GM12878 (cell line): ENCODE results near the gene TEX28. TPM values are rescaled to one million over a fixed set of nuclear protein-coding genes. Genes with fewer than 3 reads are reported as not detected.
"Not testable (repeated sequence)": the region's sequence is repeated elsewhere in the genome, so short reads cannot be mapped to it uniquely, and the experiment has no call there.

Source experiments
- ATAC-seq: fragments of 200-7000 bp; cut with Tn5 transposase; 3 replicates; pipeline ENCODE4 v1.9.1; 2020; ENCODE audit warnings: mild to moderate bottlenecking, moderate library complexity
- Bru-seq: library from RNA; stranded (reverse); fragments of 400-500 nt; gene quantifications from one replicate; lab custom pipeline; 2021; lab: Mats Ljungman, UMichigan
- BruChase-seq, 2 experiments: library from RNA; stranded (reverse); fragments of 400-500 nt; gene quantifications; one replicate each; lab custom pipeline; 2021; lab: Mats Ljungman, UMichigan
- BruUV-seq: library from RNA; stranded (reverse); fragments of 400-500 nt; replicated peaks from 2 replicates; lab custom pipeline; 2021; lab: Mats Ljungman, UMichigan
- CTCF ChIA-PET: fragments of 300-600 bp; sonication (Branson Sonifier 250); formaldehyde crosslinking; extraction: SDS; loops from one replicate; lab custom pipeline; 2021; ENCODE audit warnings: inconsistent platforms; lab: Yijun Ruan, JAX
- POLR2A ChIA-PET: fragments of 350-600 bp; formaldehyde crosslinking; extraction: SDS; loops from one replicate; lab custom pipeline; 2021; ENCODE audit warnings: inconsistent platforms; lab: Charles Lee
- RAD21 ChIA-PET: fragments of 300-600 bp; sonication (Branson Sonifier 250); formaldehyde crosslinking; loops from one replicate; lab custom pipeline; 2023; ENCODE audit warnings: antibody characterized with exemption; ENCODE audit not compliant: unreplicated experiment; lab: Charles Lee
- SMC1A ChIA-PET: fragments of 300-600 bp; sonication (Branson Sonifier 250); formaldehyde crosslinking; loops from one replicate; lab custom pipeline; 2023; ENCODE audit not compliant: unreplicated experiment, uncharacterized antibody; lab: Charles Lee
- DNase-seq: peaks from one replicate; pipeline ENCODE4 v3.0.0-alpha.2; 2011; ENCODE audit warnings: low read depth, low spot score
- FAIRE-seq: peaks from 3 replicates; lab custom pipeline; 2011; peaks lifted over from hg19 to GRCh38; lab: Jason Lieb, UNC
- H2AFZ ChIP-seq: 2 replicates; pipeline ENCODE4 v1.6.0; 2011; ENCODE audit warnings: low read depth, low read length, control low read depth; ENCODE audit not compliant: control insufficient read depth
- H3K27ac ChIP-seq: 2 replicates; pipeline ENCODE4 v1.5.1; 2011; ENCODE audit warnings: control low read depth; ENCODE audit not compliant: control insufficient read depth, insufficient read depth
- H3K27me3 ChIP-seq, 2 experiments: replicated peaks in 1 of 2; 2 replicates each; pipeline versions ENCODE4 v1.6.0 to v1.6.1; 2011; ENCODE audit warnings: low read length in 1 of 2; ENCODE audit not compliant: control insufficient read depth in 2 of 2, insufficient read depth in 2 of 2
- H3K36me3 ChIP-seq, 2 experiments: 2 replicates each; pipeline ENCODE4 v1.5.1; 2011; ENCODE audit warnings: low read length in 1 of 2; ENCODE audit not compliant: control insufficient read depth in 2 of 2, insufficient read depth in 2 of 2
- H3K4me1 ChIP-seq: 2 replicates; pipeline ENCODE4 v1.6.1; 2011; ENCODE audit warnings: mild to moderate bottlenecking, low read length, moderate library complexity, mixed read lengths; ENCODE audit not compliant: control insufficient read depth, insufficient read depth
- H3K4me2 ChIP-seq: 2 replicates; pipeline ENCODE4 v1.6.0; 2011; ENCODE audit warnings: control low read depth; ENCODE audit not compliant: control insufficient read depth, insufficient read depth
- H3K4me3 ChIP-seq: fragments of 200-600 bp; sonication (generic); 2 replicates; pipeline ENCODE4 v1.5.1; 2016
- H3K79me2 ChIP-seq: 2 replicates; pipeline ENCODE4 v1.6.0; 2011; ENCODE audit warnings: low read length; ENCODE audit not compliant: control insufficient read depth, insufficient read depth
- H3K9ac ChIP-seq: 2 replicates; pipeline ENCODE4 v1.8.0; 2011; ENCODE audit warnings: low read length, control low read depth, mixed read lengths; ENCODE audit not compliant: control insufficient read depth, insufficient read depth
- H3K9me3 ChIP-seq: replicated peaks from 3 replicates; pipeline ENCODE4 v1.5.1; 2011; ENCODE audit warnings: mild to moderate bottlenecking, low read length; ENCODE audit not compliant: control insufficient read depth, insufficient read depth
- H4K20me1 ChIP-seq: 2 replicates; pipeline ENCODE4 v1.6.0; 2011; ENCODE audit not compliant: control insufficient read depth, insufficient read depth
- TBL1XR1 ChIP-seq: IDR thresholded peaks from 2 replicates; pipeline ENCODE4 v1.6.1; 2012; ENCODE audit warnings: low read depth, low read length, improper control_type of control experiment
- ZBTB4 ChIP-seq: fragments of 450-650 bp; formaldehyde crosslinking; IDR thresholded peaks from 2 replicates; pipeline ENCODE4 v1.4.0; 2022; ENCODE audit warnings: mild to moderate bottlenecking, moderate library complexity
- WGBS: methylation state at CpG from one replicate; pipeline ENCODE4 v1.1.6; 2016; ENCODE audit warnings: low lambda C conversion rate; ENCODE audit not compliant: insufficient replicate concordance, insufficient coverage; ENCODE audit errors: missing lambda C conversion rate; 5-methylcytosine and 5-hydroxymethylcytosine counted together
- in situ Hi-C: fragments of 300-500 bp; cut with MboI; formaldehyde crosslinking; loops from 9 replicates; pipeline ENCODE4 v1.14.3; 2018; ENCODE audit warnings: mixed read lengths
- intact Hi-C: fragments of 100-400 bp; cut with micrococcal nuclease; formaldehyde crosslinking; loops from one replicate; pipeline ENCODE4 v1.14.2; 2022; ENCODE audit not compliant: unreplicated experiment
- long read RNA-seq, 2 experiments: library from polyadenylated mRNA; unstranded; transcript quantifications; one replicate each; pipeline ENCODE4 v2.0.0, GENCODE V29; 2019 to 2020
- polyA minus RNA-seq, 3 experiments: library from RNA; depleted of rRNA, polyadenylated mRNA; stranded (reverse); fragments of >200 nt; gene quantifications; 2 replicates each; pipeline ENCODE4 v1.2.3, GENCODE V29; 2011
- polyA plus RNA-seq, 11 experiments: library from polyadenylated mRNA; depleted of rRNA in 4 of 11; unstranded in 6 of 11; stranded (reverse) in 5 of 11; fragments of >200 nt; fragmentation: Nextera tagmentation in 4 of 11; fragmentation: Illumina TruSeq in 1 of 11; extraction: Ambion mirVana in 4 of 11; extraction: Trizol in 1 of 11; gene quantifications; 1 replicate in 1 of 11; 2 replicates in 10 of 11; pipeline versions ENCODE4 v1.2.1 to v1.2.3, GENCODE V29; 2011 to 2016; ENCODE audit warnings: inconsistent platforms in 2 of 11, missing spikeins in 2 of 11, low read depth in 1 of 11
- total RNA-seq, 4 experiments: library from RNA; depleted of rRNA in 3 of 4; stranded (reverse); fragments of >200 nt in 3 of 4; fragmentation: Illumina TruSeq in 1 of 4; extraction: Trizol in 1 of 4; gene quantifications; 2 replicates each; pipeline versions ENCODE4 v1.2.1 to v1.2.3, GENCODE V29; 2013 to 2021

Gene TEX28
- not detected in 2 replicates for total RNA-seq (2013; cell fraction: nucleolus; rRNA removed)
- total RNA-seq (2014; rRNA removed) (not detected in 2 replicates), total RNA-seq (2014; rRNA removed; fragmentation: Illumina TruSeq; extraction: Trizol) (not detected in 2 replicates), total RNA-seq (2021) (not detected in 2 replicates), polyA plus RNA-seq (2011; rRNA removed) (not detected in 2 replicates), polyA plus RNA-seq (2014; fragmentation: Illumina TruSeq; extraction: Trizol) (not detected in 2 replicates), polyA plus RNA-seq (2014; fragmentation: Nextera tagmentation; extraction: Ambion mirVana) (not detected), polyA plus RNA-seq (2014; rRNA removed) (not detected in 2 replicates), polyA plus RNA-seq (2016; fragmentation: Nextera tagmentation; extraction: Ambion mirVana) (not detected), polyA minus RNA-seq (2011; rRNA and poly(A)+ RNA removed) (not detected in 2 replicates), Bru-seq, nascent RNA (not detected), BruChase-seq, experiment 1, labeled RNA remaining after a 6-hour chase (not detected), BruChase-seq, experiment 2, labeled RNA remaining after a 2-hour chase (not detected)
- not detected for polyA plus RNA-seq (2011; ENCODE audit: low read depth)
- not detected in 2 replicates for polyA plus RNA-seq (2011; cell fraction: cytosol; rRNA removed)
- not detected in 2 replicates for polyA plus RNA-seq (2011; cell fraction: nucleus; rRNA removed)
- polyA plus RNA-seq (2012) = not detected in 2 replicates
- polyA minus RNA-seq (2011; cell fraction: cytosol; rRNA and poly(A)+ RNA removed) = not detected in 2 replicates
- not detected in 2 replicates for polyA minus RNA-seq (2011; cell fraction: nucleus; rRNA and poly(A)+ RNA removed)
- long read RNA-seq, experiment 1 = 0 reads
- long read RNA-seq, experiment 2 = 0 reads

GRCh38 chrX:154294791-154295574, at the start of gene TEX28:
TEX28 (minus strand) TSS chrX:154295124; CDS start chrX:154292117, 3,007 bp downstream.
- Histone ChIP-seq H3K4me3 (no peak within 1 kb of the TSS), H3K4me2 (no peak within 1 kb of the TSS), H3K79me2 (no peaks in the 10 kb centered on the region), H4K20me1 (no peaks in the 10 kb centered on the region), H2AFZ (no peak within 1 kb of the TSS), H3K9me3 (no peaks in the 10 kb centered on the region; the same call in 2 of the 3 replicates), H3K9ac (no peak within 1 kb of the TSS), H3K27ac (no peak within 1 kb of the TSS), H3K4me1 (no peaks in the 10 kb centered on the region; the same call in 1 of the 2 replicates), H3K27me3 (no peaks in the 10 kb centered on the region), H3K36me3 (no peaks in the 10 kb centered on the region)
- DNase-seq (no peak), ATAC-seq (no peak), FAIRE-seq (no peak)
- TF ChIP-seq TBL1XR1 (no peak), ZBTB4 (no peak)
- ChIA-PET RAD21 (no interaction called here), CTCF (interaction anchor here (0.6 to 0.7 kb wide), 2 partner anchors 12 to 21 kb away, joined by 3 to 4 read pairs; no protein-coding TSS in a partner anchor), POLR2A (no interaction called here), SMC1A (no interaction called here)
- in situ Hi-C loops (no loop called here), intact Hi-C loops (no loop called here)
- BruUV-seq = no TSS peak
- 83% methylated on average over 37 of the region's 39 CpGs for WGBS

- H3K4me2 ChIP-seq, in situ Hi-C loops, H2AFZ ChIP-seq, H4K20me1 ChIP-seq, RAD21 ChIA-PET, H3K27ac ChIP-seq, H3K36me3 ChIP-seq, BruUV-seq, SMC1A ChIA-PET, intact Hi-C loops, CTCF ChIA-PET, H3K9ac ChIP-seq, H3K9me3 ChIP-seq, H3K79me2 ChIP-seq, DNase-seq, H3K4me1 ChIP-seq, H3K27me3 ChIP-seq, H3K4me3 ChIP-seq, POLR2A ChIA-PET: not testable (repeated sequence)
- ATAC-seq (peak; percentile 58), FAIRE-seq (peak; percentile 97)
- no CpG with 5 or more reads among the region's 20 CpGs for whole genome bisulfite sequencing
Observed at GRCh38 chrX:154343620-154344019, 48.7 kb upstream of the TEX28 start.
